H1 (cell line): Measurements from ENCODE around the gene R3HDM2. TPM values are rescaled to one million over a fixed set of nuclear protein-coding genes. Genes with fewer than 3 reads are reported as not detected.
A peak's percentile ranks its signal among the peaks of the same experiment; 100 is the strongest.

Experiments used
- CTCF ChIA-PET: fragments of 300-600 bp; sonication (Branson Sonifier 250); formaldehyde crosslinking; loops from one replicate; lab custom pipeline; 2021; ENCODE audit not compliant: partially characterized antibody; lab: Charles Lee
- POLR2A ChIA-PET: fragments of 300-600 bp; sonication (Branson Sonifier 250); formaldehyde crosslinking; loops from one replicate; lab custom pipeline; 2021; ENCODE audit warnings: inconsistent platforms; ENCODE audit not compliant: partially characterized antibody; lab: Charles Lee
- DNase-seq, 2 experiments: peaks; one replicate each; pipeline versions ENCODE4 v3.0.0 to v3.0.0-alpha.2; 2010 to 2022; ENCODE audit warnings: low spot score in 2 of 2, low read depth in 1 of 2, mixed read lengths in 1 of 2
- FAIRE-seq: peaks from 2 replicates; lab custom pipeline; 2011; peaks lifted over from hg19 to GRCh38; lab: Jason Lieb, UNC
- H2AFZ ChIP-seq: 2 replicates; pipeline ENCODE4 v1.8.1; 2012; ENCODE audit warnings: low read length, inconsistent platforms
- H2AK5ac ChIP-seq: 2 replicates; pipeline ENCODE4 v1.6.1; 2013; ENCODE audit warnings: low read depth, low read length
- H2BK120ac ChIP-seq: replicated peaks from 2 replicates; pipeline ENCODE3; 2013; ENCODE audit warnings: low read depth, low read length, inconsistent platforms
- H2BK12ac ChIP-seq: 2 replicates; pipeline ENCODE4 v1.6.1; 2013; ENCODE audit warnings: low read depth, low read length
- H2BK15ac ChIP-seq: 2 replicates; pipeline ENCODE4 v1.6.1; 2013; ENCODE audit warnings: low read length
- H2BK20ac ChIP-seq: 2 replicates; pipeline ENCODE4 v1.6.1; 2013; ENCODE audit warnings: low read length
- H2BK5ac ChIP-seq: 2 replicates; pipeline ENCODE4 v1.6.1; 2013; ENCODE audit warnings: low read depth, low read length
- H3K14ac ChIP-seq: 2 replicates; pipeline ENCODE4 v1.6.1; 2013; ENCODE audit warnings: inconsistent platforms; ENCODE audit not compliant: insufficient read length
- H3K18ac ChIP-seq: 2 replicates; pipeline ENCODE4 v1.6.1; 2013; ENCODE audit warnings: low read length; ENCODE audit errors: extremely low read depth
- H3K23ac ChIP-seq: 2 replicates; pipeline ENCODE4 v1.6.1; 2013; ENCODE audit warnings: inconsistent platforms; ENCODE audit not compliant: insufficient read length
- H3K23me2 ChIP-seq: 2 replicates; pipeline ENCODE4 v1.6.1; 2013; ENCODE audit warnings: low read depth, low read length
- H3K27ac ChIP-seq: 2 replicates; pipeline ENCODE4 v1.6.1; 2011; ENCODE audit warnings: low read depth, low read length, inconsistent platforms
- H3K27me3 ChIP-seq, 4 experiments: replicated peaks in 1 of 4; 1 replicate in 1 of 4; 2 replicates in 3 of 4; pipeline versions ENCODE4 v1.6.1 to v1.8.1; 2011 to 2013; ENCODE audit warnings: low read length in 3 of 4, mild to moderate bottlenecking in 3 of 4, inconsistent platforms in 2 of 4, mixed read lengths in 2 of 4, moderate library complexity in 1 of 4; ENCODE audit not compliant: control insufficient read depth in 3 of 4, insufficient read depth in 3 of 4; ENCODE audit errors: extremely low read depth in 1 of 4
- H3K36me3 ChIP-seq, 4 experiments: 2 replicates each; pipeline versions ENCODE4 v1.6.1 to v1.8.1; 2011 to 2013; ENCODE audit warnings: mild to moderate bottlenecking in 4 of 4, low read length in 3 of 4, moderate library complexity in 2 of 4, control low read depth in 1 of 4, inconsistent platforms in 1 of 4; ENCODE audit not compliant: insufficient read depth in 4 of 4, control insufficient read depth in 2 of 4
- H3K4ac ChIP-seq: replicated peaks from 2 replicates; pipeline ENCODE3; 2013; ENCODE audit warnings: low read length, low read depth, mixed read lengths, inconsistent platforms; ENCODE audit not compliant: insufficient read length
- H3K4me1 ChIP-seq, 4 experiments: replicated peaks in 1 of 4; 1 replicate in 1 of 4; 2 replicates in 3 of 4; pipeline versions ENCODE4 v1.6.1 to v1.8.1; 2011 to 2013; ENCODE audit warnings: low read length in 3 of 4, inconsistent platforms in 2 of 4, mixed read lengths in 1 of 4; ENCODE audit not compliant: insufficient read depth in 4 of 4, control insufficient read depth in 3 of 4
- H3K4me2 ChIP-seq, 2 experiments: 2 replicates each; pipeline versions ENCODE4 v1.6.1 to v1.8.1; 2011 to 2013; ENCODE audit warnings: low read depth in 2 of 2, low read length in 2 of 2, control low read depth in 1 of 2, inconsistent platforms in 1 of 2, mild to moderate bottlenecking in 1 of 2; ENCODE audit not compliant: insufficient read depth in 1 of 2
- H3K4me3 ChIP-seq, 4 experiments: fragments of 200-600, 300-600 bp in 1 of 4; sonication (generic), shearing (Covaris generic), sonication (Bioruptor Twin) in 1 of 4; 2 replicates each; pipeline versions ENCODE4 v1.5.1 to v1.8.1; 2011 to 2016; ENCODE audit warnings: low read length in 4 of 4, low read depth in 3 of 4, control low read depth in 2 of 4, inconsistent platforms in 2 of 4, mild to moderate bottlenecking in 2 of 4, mixed read lengths in 1 of 4, moderate library complexity in 1 of 4; ENCODE audit not compliant: insufficient read depth in 2 of 4; ENCODE audit errors: extremely low read depth in 1 of 4
- H3K56ac ChIP-seq: replicated peaks from 2 replicates; pipeline ENCODE3; 2013; ENCODE audit warnings: low read depth, mild to moderate bottlenecking, mixed read lengths, low read length, inconsistent platforms; ENCODE audit not compliant: insufficient read length
- H3K79me1 ChIP-seq: 2 replicates; pipeline ENCODE4 v1.6.1; 2013; ENCODE audit warnings: low read depth, low read length, control low read depth
- H3K79me2 ChIP-seq, 2 experiments: 2 replicates each; pipeline versions ENCODE4 v1.6.1 to v1.8.1; 2012 to 2013; ENCODE audit warnings: low read length in 2 of 2, mild to moderate bottlenecking in 2 of 2, inconsistent platforms in 1 of 2; ENCODE audit not compliant: insufficient read depth in 2 of 2, control insufficient read depth in 1 of 2
- H3K9ac ChIP-seq, 4 experiments: replicated peaks in 1 of 4; 1 replicate in 1 of 4; 2 replicates in 3 of 4; pipeline versions ENCODE4 v1.6.1 to v1.8.1; 2011 to 2013; ENCODE audit warnings: low read depth in 3 of 4, low read length in 3 of 4, control low read depth in 2 of 4, mild to moderate bottlenecking in 2 of 4, moderate library complexity in 2 of 4, inconsistent platforms in 1 of 4; ENCODE audit errors: extremely low read depth in 1 of 4
- H3K9me3 ChIP-seq, 2 experiments: 2 replicates each; pipeline versions ENCODE4 v1.6.1 to v1.8.1; 2012 to 2013; ENCODE audit warnings: mild to moderate bottlenecking in 2 of 2, moderate library complexity in 2 of 2, control low read depth in 1 of 2, inconsistent platforms in 1 of 2, low read depth in 1 of 2, low read length in 1 of 2, mixed read lengths in 1 of 2; ENCODE audit not compliant: insufficient read depth in 2 of 2
- H4K20me1 ChIP-seq, 2 experiments: replicated peaks in 1 of 2; 2 replicates each; pipeline versions ENCODE3 to v1.8.1; 2011 to 2013; ENCODE audit warnings: inconsistent platforms in 2 of 2, low read length in 2 of 2, mild to moderate bottlenecking in 1 of 2; ENCODE audit not compliant: insufficient read depth in 2 of 2, control insufficient read depth in 1 of 2
- H4K5ac ChIP-seq: 2 replicates; pipeline ENCODE4 v1.6.1; 2013; ENCODE audit warnings: low read length, low read depth, mixed read lengths, inconsistent platforms; ENCODE audit not compliant: insufficient read length
- H4K8ac ChIP-seq: 2 replicates; pipeline ENCODE4 v1.8.0; 2013; ENCODE audit warnings: mild to moderate bottlenecking, moderate library complexity, low read length, inconsistent platforms; ENCODE audit not compliant: insufficient read depth; ENCODE audit errors: extremely low read depth
- H4K91ac ChIP-seq: replicated peaks from 2 replicates; pipeline ENCODE3; 2013; ENCODE audit warnings: low read length, mixed read lengths, inconsistent platforms; ENCODE audit not compliant: insufficient read length
- ATF3 ChIP-seq: IDR thresholded peaks from 2 replicates; pipeline ENCODE4 v1.6.1; 2011; ENCODE audit warnings: low read depth, mild to moderate bottlenecking, low read length; ENCODE audit not compliant: insufficient read depth
- BCL11A ChIP-seq, 2 experiments: IDR thresholded peaks; one replicate each; pipeline ENCODE4 v1.6.1; 2011; ENCODE audit warnings: low read depth in 2 of 2, low read length in 2 of 2, mild to moderate bottlenecking in 2 of 2
- CEBPB ChIP-seq: IDR thresholded peaks from 2 replicates; pipeline ENCODE4 v1.6.1; 2012; ENCODE audit warnings: low read depth, low read length
- CTBP2 ChIP-seq: IDR thresholded peaks from 2 replicates; pipeline ENCODE4 v1.7.0; 2011; ENCODE audit warnings: borderline replicate concordance, mild to moderate bottlenecking, moderate library complexity, mixed read lengths, low read length; ENCODE audit not compliant: insufficient read depth, insufficient read length
- EGR1 ChIP-seq: IDR thresholded peaks from 2 replicates; pipeline ENCODE4 v1.6.1; 2011; ENCODE audit warnings: low read depth, low read length, borderline replicate concordance
- FOSL1 ChIP-seq: IDR thresholded peaks from 2 replicates; pipeline ENCODE4 v1.6.1; 2011; ENCODE audit warnings: mild to moderate bottlenecking, low read depth, low read length, moderate library complexity; ENCODE audit not compliant: insufficient read depth
- KDM4A ChIP-seq: IDR thresholded peaks from one replicate; pipeline ENCODE4 v1.7.1; 2012; ENCODE audit warnings: low read depth, mild to moderate bottlenecking, moderate library complexity, low read length, inconsistent platforms; ENCODE audit not compliant: severe bottlenecking
- POLR2A ChIP-seq, 2 experiments: IDR thresholded peaks; 1 replicate in 1 of 2; 2 replicates in 1 of 2; pipeline ENCODE4 v1.6.1; 2011; ENCODE audit warnings: low read depth in 2 of 2, low read length in 2 of 2, mild to moderate bottlenecking in 2 of 2; ENCODE audit errors: control extremely low read depth in 1 of 2
- POLR2AphosphoS5 ChIP-seq: IDR thresholded peaks from 2 replicates; pipeline ENCODE4 v1.6.1; 2011; ENCODE audit warnings: low read depth, low read length
- SIN3A ChIP-seq, 2 experiments: IDR thresholded peaks in 1 of 2; conservative IDR thresholded peaks in 1 of 2; 2 replicates each; pipeline ENCODE4 v1.6.1; 2011 to 2012; ENCODE audit warnings: low read length in 2 of 2, improper control_type of control experiment in 1 of 2, low read depth in 1 of 2, mild to moderate bottlenecking in 1 of 2
- SP4 ChIP-seq: IDR thresholded peaks from 2 replicates; pipeline ENCODE4 v1.6.1; 2012; ENCODE audit warnings: low read length, inconsistent platforms
- WGBS, 2 experiments: shearing (Covaris generic) in 1 of 2; methylation state at CpG; one replicate each; pipeline versions ENCODE4 v1.1.6 to v1.1.7; 2013 to 2015; ENCODE audit warnings: low lambda C conversion rate in 2 of 2, mixed read lengths in 2 of 2, inconsistent platforms in 1 of 2, low coverage in 1 of 2, missing lambda C conversion rate in 1 of 2; ENCODE audit not compliant: insufficient replicate concordance in 2 of 2, insufficient coverage in 1 of 2, insufficient read length in 1 of 2; ENCODE audit errors: extremely low coverage in 1 of 2, missing lambda C conversion rate in 1 of 2; 5-methylcytosine and 5-hydroxymethylcytosine counted together
- polyA plus RNA-seq, 7 experiments: library from polyadenylated mRNA; depleted of rRNA in 3 of 7; stranded (reverse) in 5 of 7; unstranded in 2 of 7; fragments of >200 nt in 5 of 7; fragments of 200-250 nt in 2 of 7; gene quantifications; 1 replicate in 5 of 7; 2 replicates in 1 of 7; 4 replicates in 1 of 7; pipeline versions ENCODE4 v1.2.1 to v1.2.3, GENCODE V29; 2011 to 2013; ENCODE audit warnings: missing spikeins in 2 of 7, mixed read lengths in 2 of 7
- total RNA-seq: library from RNA; stranded (reverse); fragmentation: NEBNext Ultra II Directional; extraction: Animal tissue kit (Norgen Biotek cat#: 25700); gene quantifications from 2 replicates; pipeline ENCODE4 v1.2.1, GENCODE V29; 2021

The R3HDM2 gene
- total and polyA plus RNA-seq, 2 of the 8 experiments (the other 6 are each of a cell fraction or from before 2014, with no cell fraction given): 25.6 to 27.0 TPM

- H4K91ac ChIP-seq: no peak overlapping the region
- no peaks in the 10 kb centered on the region for H3K79me1 ChIP-seq
- peaks cover 2 to 8% of the 10 kb centered on the region in 2 experiments for H4K20me1 ChIP-seq
- H3K14ac ChIP-seq: no peak overlapping the region
- H3K27ac ChIP-seq: no peak overlapping the region
- DNase-seq: peak in 1 of 2 experiments; percentile 97
- H2BK15ac ChIP-seq: 0 out of 2 replicates have a peak overlapping the region, but pooled peaks have one; percentile 33
- H3K4ac ChIP-seq: no peak overlapping the region
- peaks cover 5 to 41% (median 28%) of the 10 kb centered on the region in 4 experiments for H3K4me1 ChIP-seq
- no peaks in the 10 kb centered on the region for H3K36me3 ChIP-seq
- peak overlapping the region; percentile 7; the same call in 1 of the 2 replicates for H2BK12ac ChIP-seq
- peak; percentile 32 for FAIRE-seq
- H2BK120ac ChIP-seq: no peak overlapping the region
- no peak overlapping the region for H4K5ac ChIP-seq
- H3K9ac ChIP-seq: no peak overlapping the region
- H3K9me3 ChIP-seq: no peaks in the 10 kb centered on the region; a peak in 1 of 4 replicates
- peak overlapping the region; percentile 89 to 91 for H3K4me2 ChIP-seq
- H3K56ac ChIP-seq: no peak overlapping the region
- H4K8ac ChIP-seq: no peak overlapping the region
- peaks cover 35 to 51% (median 46%) of the 10 kb centered on the region in 4 experiments for H3K27me3 ChIP-seq
- no peak overlapping the region for H3K23ac ChIP-seq
- H3K79me2 ChIP-seq: no peaks in the 10 kb centered on the region
- H2AK5ac ChIP-seq: no peak overlapping the region
- H3K4me3 ChIP-seq: peak overlapping the region; percentile 36 to 67 (median 48); a peak in 6 of 8 replicates
- ChIA-PET CTCF (interaction anchor here (0.9 to 27.9 kb wide), 26 partner anchors 7 to 607 kb away, joined by 3 to 726 read pairs (median 4); partner anchors contain the start of genes ARHGAP9, GLI1, INHBE and NEMP1), POLR2A (interaction anchor here (1.2 to 23.7 kb wide), 10 partner anchors 14 to 276 kb away, joined by 3 to 852 read pairs (median 5); partner anchors contain the start of genes NXPH4 and SHMT2)
- no peak overlapping the region for H2BK20ac ChIP-seq
- no peak overlapping the region; the same call in 1 of the 2 replicates for H3K18ac ChIP-seq
- 24% methylated on average over 33 of the region's 41 CpGs; no CpG with 5 or more reads in 1 of the 2 experiments for WGBS, 2 experiments
- no peak overlapping the region; the same call in 1 of the 2 replicates for H2BK5ac ChIP-seq
- H3K23me2 ChIP-seq: peaks cover 17% of the 10 kb centered on the region
- no peak overlapping the region for H2AFZ ChIP-seq
- peak; percentile 9; the same call in 1 of the 2 replicates for TF ChIP-seq EGR1
- TF ChIP-seq CEBPB: no peak
- no peak for TF ChIP-seq ATF3
- TF ChIP-seq SIN3A (conservative IDR thresholded peaks at IDR 0.05 in 1 of 2, IDR thresholded peaks at IDR 0.05 in 1 of 2; ENCODE audit: low read depth in 1 of 2, low read length in 2 of 2): no peak
- TF ChIP-seq BCL11A (IDR thresholded peaks at IDR 0.05; ENCODE audit: low read depth in 2 of 2, low read length in 2 of 2): no peak
- peak; percentile 54; the same call in 1 of the 2 replicates for TF ChIP-seq SP4
- TF ChIP-seq CTBP2: no peak
- TF ChIP-seq POLR2AphosphoS5: no peak
- no peak for TF ChIP-seq KDM4A
- TF ChIP-seq POLR2A (IDR thresholded peaks at IDR 0.05; ENCODE audit: control extremely low read depth in 1 of 2, low read depth in 2 of 2, low read length in 2 of 2): no peak
- TF ChIP-seq FOSL1: no peak
Observed at GRCh38 chr12:57243521-57244311, 187.1 kb downstream of the R3HDM2 start.
